Gastroesophageal sphincter (tissue), 4 donors: ENCODE measurements around the gene SCG3. TPM values are rescaled to one million over a fixed set of nuclear protein-coding genes. Genes with fewer than 3 reads are reported as not detected.

ENCODE experiments used
- ATAC-seq: fragments of 150-250 bp; one replicate; pipeline ENCODE4 v1.9.1; 2016; ENCODE audit warnings: mild to moderate bottlenecking, moderate library complexity
- H3K27ac ChIP-seq, 4 donors: fragments of 200-600 bp; sonication (generic) in 3 of 4; 1 replicate in 3 of 4; 2 replicates in 1 of 4; pipeline ENCODE4 v1.5.1; 2016 to 2019
- H3K27me3 ChIP-seq: fragments of 200-600 bp; sonication (generic); one replicate; pipeline ENCODE4 v1.5.1; 2019
- H3K36me3 ChIP-seq, 2 donors: fragments of 200-600 bp; sonication (generic); one replicate each; pipeline ENCODE4 v1.5.1; 2019; ENCODE audit warnings: control low read depth in 1 of 2
- H3K4me1 ChIP-seq, 3 donors: fragments of 200-600 bp; sonication (generic); 1 replicate in 2 of 3; 2 replicates in 1 of 3; pipeline ENCODE4 v1.5.1; 2016 to 2019; ENCODE audit warnings: control low read depth in 2 of 3
- H3K4me3 ChIP-seq, 2 donors: fragments of 200-600 bp; sonication (generic); one replicate each; pipeline ENCODE4 v1.5.1; 2019; ENCODE audit warnings: mild to moderate bottlenecking in 1 of 2, moderate library complexity in 1 of 2
- H3K9me3 ChIP-seq, 3 donors: fragments of 200-600 bp; sonication (generic); one replicate each; pipeline ENCODE4 v1.5.1; 2017 to 2019; ENCODE audit warnings: control low read depth in 2 of 3
- EP300 ChIP-seq: sonication (generic); formaldehyde crosslinking; IDR thresholded peaks from one replicate; pipeline ENCODE4 v1.6.1; 2017; ENCODE audit warnings: antibody characterized with exemption, mild to moderate bottlenecking
- POLR2A ChIP-seq, 2 donors: fragments of 450-650 bp; IDR thresholded peaks; one replicate each; pipeline ENCODE4 v1.6.1; 2017; ENCODE audit warnings: antibody characterized with exemption in 2 of 2, mild to moderate bottlenecking in 2 of 2, moderate library complexity in 1 of 2
- POLR2AphosphoS5 ChIP-seq: sonication (generic); formaldehyde crosslinking; IDR thresholded peaks from one replicate; pipeline ENCODE4 v1.6.1; 2017; ENCODE audit warnings: antibody characterized with exemption
- WGBS, 2 donors: methylation state at CpG; one replicate each; pipeline ENCODE4 v1.1.5; 2018; ENCODE audit warnings: low coverage in 1 of 2; 5-methylcytosine and 5-hydroxymethylcytosine counted together
- total RNA-seq, 4 donors: library from RNA; depleted of rRNA; stranded (reverse); fragments of >200 nt; gene quantifications; one replicate each; pipeline ENCODE4 v1.1.0, GENCODE V29; 2016
- TF ChIP-seq, protein P1 (sequence below), 4 experiments: fragments of 200-600 bp in 2 of 4; fragments of 450-650 bp in 2 of 4; sonication (generic) in 1 of 4; IDR thresholded peaks; one replicate each; pipeline ENCODE4 v1.5.1; 2017 to 2019; ENCODE audit warnings: antibody characterized with exemption in 4 of 4, mild to moderate bottlenecking in 2 of 4, moderate library complexity in 2 of 4

SCG3 gene
- total RNA-seq, 4 donors from 2014 or later: 0.31 to 0.54 (median 0.54) TPM; not detected in 1

- Histone ChIP-seq H3K27ac (no peak overlapping the region), H3K4me3 (no peak overlapping the region), H3K36me3 (no peaks in the 10 kb centered on the region), H3K9me3 (no peaks in the 10 kb centered on the region), H3K4me1 (no peaks in the 10 kb centered on the region), H3K27me3 (peaks cover 15% of the 10 kb centered on the region)
- TF ChIP-seq EP300 (no peak), POLR2AphosphoS5 (no peak), POLR2A (IDR thresholded peaks at IDR 0.05) (no peak)
- TF ChIP-seq, protein P1, sequence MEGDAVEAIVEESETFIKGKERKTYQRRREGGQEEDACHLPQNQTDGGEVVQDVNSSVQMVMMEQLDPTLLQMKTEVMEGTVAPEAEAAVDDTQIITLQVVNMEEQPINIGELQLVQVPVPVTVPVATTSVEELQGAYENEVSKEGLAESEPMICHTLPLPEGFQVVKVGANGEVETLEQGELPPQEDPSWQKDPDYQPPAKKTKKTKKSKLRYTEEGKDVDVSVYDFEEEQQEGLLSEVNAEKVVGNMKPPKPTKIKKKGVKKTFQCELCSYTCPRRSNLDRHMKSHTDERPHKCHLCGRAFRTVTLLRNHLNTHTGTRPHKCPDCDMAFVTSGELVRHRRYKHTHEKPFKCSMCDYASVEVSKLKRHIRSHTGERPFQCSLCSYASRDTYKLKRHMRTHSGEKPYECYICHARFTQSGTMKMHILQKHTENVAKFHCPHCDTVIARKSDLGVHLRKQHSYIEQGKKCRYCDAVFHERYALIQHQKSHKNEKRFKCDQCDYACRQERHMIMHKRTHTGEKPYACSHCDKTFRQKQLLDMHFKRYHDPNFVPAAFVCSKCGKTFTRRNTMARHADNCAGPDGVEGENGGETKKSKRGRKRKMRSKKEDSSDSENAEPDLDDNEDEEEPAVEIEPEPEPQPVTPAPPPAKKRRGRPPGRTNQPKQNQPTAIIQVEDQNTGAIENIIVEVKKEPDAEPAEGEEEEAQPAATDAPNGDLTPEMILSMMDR (IDR thresholded peaks at IDR 0.05): no peak
- WGBS, 2 donors: 70 to 100% methylated on average over 1 to 4 of the region's 5 CpGs
- ATAC-seq: no peak
Observed at GRCh38 chr15:51668446-51668845, 12.9 kb upstream of the SCG3 start.

- no peaks in the 10 kb centered on the region for H3K9me3 ChIP-seq
- 53 to 85% methylated on average over 2 of the region's 2 CpGs for WGBS, 2 donors
- H3K4me3 ChIP-seq: no peak overlapping the region
- TF ChIP-seq POLR2AphosphoS5 (no peak), EP300 (no peak), POLR2A (IDR thresholded peaks at IDR 0.05) (no peak)
- TF ChIP-seq, protein P1 (IDR thresholded peaks at IDR 0.05): no peak
- no peaks in the 10 kb centered on the region for H3K36me3 ChIP-seq
- no peak for ATAC-seq
- H3K27ac ChIP-seq: no peak overlapping the region
- H3K4me1 ChIP-seq: no peaks in the 10 kb centered on the region
- H3K27me3 ChIP-seq: peaks cover 25% of the 10 kb centered on the region
Observed at GRCh38 chr15:51669381-51669780, 11.9 kb upstream of the SCG3 start.

GRCh38 chr15:51672155-51672687 lies 9.1 kb upstream of the SCG3 start:
- H3K9me3 ChIP-seq: no peaks in the 10 kb centered on the region
- no peak overlapping the region for H3K27ac ChIP-seq
- ATAC-seq: no peak
- 18 to 54% methylated on average over 5 to 6 of the region's 9 CpGs for WGBS, 2 donors
- TF ChIP-seq EP300 (no peak), POLR2AphosphoS5 (no peak), POLR2A (IDR thresholded peaks at IDR 0.05) (no peak)
- TF ChIP-seq, protein P1 (IDR thresholded peaks at IDR 0.05): no peak
- H3K4me3 ChIP-seq: no peak overlapping the region
- H3K27me3 ChIP-seq: peaks cover 25% of the 10 kb centered on the region
- no peaks in the 10 kb centered on the region for H3K4me1 ChIP-seq
- H3K36me3 ChIP-seq: no peaks in the 10 kb centered on the region

GRCh38 chr15:51672913-51673857 lies 8.1 kb upstream of the SCG3 start:
- no peak overlapping the region for H3K27ac ChIP-seq
- H3K36me3 ChIP-seq: no peaks in the 10 kb centered on the region
- 31 to 44% methylated on average over 2 of the region's 2 CpGs for whole genome bisulfite sequencing, 2 donors
- peaks cover 25% of the 10 kb centered on the region for H3K27me3 ChIP-seq
- no peak for ATAC-seq
- no peaks in the 10 kb centered on the region for H3K4me1 ChIP-seq
- TF ChIP-seq POLR2AphosphoS5 (no peak), POLR2A (IDR thresholded peaks at IDR 0.05) (no peak), EP300 (no peak)
- TF ChIP-seq, protein P1 (IDR thresholded peaks at IDR 0.05): no peak
- H3K9me3 ChIP-seq: no peaks in the 10 kb centered on the region
- no peak overlapping the region for H3K4me3 ChIP-seq
